Adrenal gland (tissue), 12 donors: ENCODE data around the gene PTPRJ. TPM values are rescaled to one million over a fixed set of nuclear protein-coding genes. Genes with fewer than 3 reads are reported as not detected.

Source experiments
- DNase-seq, 7 donors: peaks; one replicate each; pipeline ENCODE4 v3.0.0-alpha.2; 2019 to 2020
- H3K27ac ChIP-seq, 5 donors: fragments of 200-600 bp; sonication (generic) in 4 of 5; 1 replicate in 3 of 5; 2 replicates in 2 of 5; pipeline versions ENCODE4 v1.5.1 to v1.8.0; 2016 to 2020; ENCODE audit warnings: mild to moderate bottlenecking in 1 of 5
- H3K27me3 ChIP-seq: fragments of 200-600 bp; 2 replicates; pipeline ENCODE4 v1.8.0; 2021
- H3K36me3 ChIP-seq, 2 donors: fragments of 200-600 bp; replicated peaks in 1 of 2; 1 replicate in 1 of 2; 2 replicates in 1 of 2; pipeline versions ENCODE4 v1.5.1 to v1.8.0; 2018 to 2022
- H3K4me1 ChIP-seq, 2 donors: fragments of 200-600 bp; replicated peaks in 1 of 2; 1 replicate in 1 of 2; 2 replicates in 1 of 2; pipeline versions ENCODE4 v1.5.1 to v1.8.0; 2018 to 2021
- H3K4me3 ChIP-seq, 4 donors: fragments of 200-600 bp; sonication (generic) in 3 of 4; one replicate each; pipeline ENCODE4 v1.5.1; 2016 to 2018
- H3K9me3 ChIP-seq, 3 donors: fragments of 200-600 bp; sonication (generic) in 1 of 3; replicated peaks in 1 of 3; 1 replicate in 2 of 3; 2 replicates in 1 of 3; pipeline versions ENCODE4 v1.5.1 to v1.8.0; 2016 to 2021
- CTCF ChIP-seq, 6 experiments: fragments of 450-650 bp in 4 of 6; fragments of 200-600 bp in 2 of 6; sonication (generic) in 1 of 6; IDR thresholded peaks; 1 replicate in 5 of 6; 2 replicates in 1 of 6; pipeline versions ENCODE4 v1.5.1 to v1.8.0; 2016 to 2021; ENCODE audit warnings: antibody characterized with exemption in 6 of 6, mild to moderate bottlenecking in 2 of 6, moderate library complexity in 1 of 6
- POLR2A ChIP-seq, 2 donors: fragments of 450-650 bp; IDR thresholded peaks; one replicate each; pipeline ENCODE4 v1.6.1; 2017; ENCODE audit warnings: antibody characterized with exemption in 2 of 2, mild to moderate bottlenecking in 2 of 2, moderate library complexity in 1 of 2
- WGBS, 4 donors: extraction: QIAGEN DNeasy Blood & Tissue Kit in 2 of 4; methylation state at CpG; one replicate each; pipeline versions ENCODE4 v1.1.5 to v1.1.7; 2013 to 2017; 5-methylcytosine and 5-hydroxymethylcytosine counted together
- intact Hi-C, 2 donors: fragments of 100-400 bp; cut with DNase I; formaldehyde crosslinking; loops; one replicate each; pipeline versions ENCODE4 v1.14.1 to v1.15.0; 2022 to 2023
- polyA plus RNA-seq, 3 donors: library from polyadenylated mRNA; stranded (reverse); fragments of 200-250 nt in 2 of 3; fragments of 350-450 nt in 1 of 3; fragmentation: Illumina TruSeq in 1 of 3; extraction: RNeasy Lipid Tissue Mini Kit (QIAGEN cat#74804) in 1 of 3; gene quantifications; one replicate each; pipeline ENCODE4 v1.2.3, GENCODE V29; 2013 to 2014
- total RNA-seq, 9 donors: library from RNA; depleted of rRNA in 4 of 9; stranded (reverse); fragments of >200 nt in 4 of 9; fragments of 120-200 nt in 1 of 9; fragmentation: NEBNext Ultra II Directional in 1 of 9; extraction: Animal tissue kit (Norgen Biotek cat#: 25700) in 1 of 9; gene quantifications; one replicate each; pipeline versions ENCODE4 v1.1.0 to v1.2.4, GENCODE V29; 2013 to 2023
- donor health status: healthy with polysubstance abuse.
- donor health status: Bipolar disorder and iron deficiency.
- donor health status: DM: yes; HTN: yes; CAD: no.
- donor health status: DM: no; HTN: no; CAD: no.
- donor health status: DM: no; HTN: no; CAD: no.
- donor health status: DM: yes; HTN: yes; CAD: no.

PTPRJ gene
- total and polyA plus RNA-seq, 12 donors: 1.4 to 16.9 (median 10.2) TPM

DNA sequence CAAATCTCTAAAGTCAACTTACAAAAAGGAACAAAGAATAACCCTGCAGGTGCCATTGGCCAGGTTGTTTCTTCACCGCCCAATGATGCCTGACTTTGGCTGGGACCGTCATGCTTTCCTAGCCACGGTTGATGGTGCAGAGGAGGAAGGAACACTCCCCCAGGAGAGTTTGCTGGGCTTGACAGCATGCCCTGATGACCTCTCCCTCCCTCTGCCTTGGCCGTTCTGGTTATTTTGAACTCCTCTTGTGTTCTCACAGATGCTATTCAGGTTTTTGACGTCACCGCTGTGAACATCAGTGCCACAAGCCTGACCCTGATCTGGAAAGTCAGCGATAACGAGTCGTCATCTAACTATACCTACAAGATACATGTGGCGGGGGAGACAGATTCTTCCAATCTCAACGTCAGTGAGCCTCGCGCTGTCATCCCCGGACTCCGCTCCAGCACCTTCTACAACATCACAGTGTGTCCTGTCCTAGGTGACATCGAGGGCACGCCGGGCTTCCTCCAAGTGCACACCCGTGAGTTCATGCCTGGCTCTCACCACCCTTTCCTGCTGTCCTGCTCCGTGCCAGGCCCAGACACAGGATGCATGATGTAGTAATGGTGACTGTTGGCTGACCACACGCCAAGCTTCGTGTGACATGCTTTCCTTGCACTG lies 147.3 kb downstream of the PTPRJ start:
- DNase-seq: no peak
- Histone ChIP-seq H3K27ac (no peak overlapping the region), H3K27me3 (no peaks in the 10 kb centered on the region), H3K4me3 (no peak overlapping the region), H3K36me3 (peaks cover 0 to 12% of the 10 kb centered on the region in 2 donors), H3K9me3 (no peaks in the 10 kb centered on the region), H3K4me1 (no peaks in the 10 kb centered on the region)
- TF ChIP-seq CTCF (IDR thresholded peaks at IDR 0.05) (no peak), POLR2A (IDR thresholded peaks at IDR 0.05) (no peak)
- WGBS, 4 donors: 88 to 94% (median 91%) methylated on average over 21 to 22 of the region's 22 CpGs
- intact Hi-C loops: no loop called here

- Histone ChIP-seq H3K27me3 (no peaks in the 10 kb centered on the region), H3K27ac (no peak overlapping the region), H3K4me1 (no peaks in the 10 kb centered on the region), H3K4me3 (no peak overlapping the region), H3K9me3 (no peaks in the 10 kb centered on the region), H3K36me3 (peaks cover 0 to 12% of the 10 kb centered on the region in 2 donors)
- TF ChIP-seq CTCF (IDR thresholded peaks at IDR 0.05): no peak
- TF ChIP-seq POLR2A (IDR thresholded peaks at IDR 0.05): no peak
- intact Hi-C loops: no loop called here
- WGBS, 4 donors: 83 to 91% (median 85%) methylated on average over 4 to 6 of the region's 6 CpGs
- no peak for DNase-seq
Observed at GRCh38 chr11:48129697-48130395, 149.5 kb downstream of the PTPRJ start.

DNA sequence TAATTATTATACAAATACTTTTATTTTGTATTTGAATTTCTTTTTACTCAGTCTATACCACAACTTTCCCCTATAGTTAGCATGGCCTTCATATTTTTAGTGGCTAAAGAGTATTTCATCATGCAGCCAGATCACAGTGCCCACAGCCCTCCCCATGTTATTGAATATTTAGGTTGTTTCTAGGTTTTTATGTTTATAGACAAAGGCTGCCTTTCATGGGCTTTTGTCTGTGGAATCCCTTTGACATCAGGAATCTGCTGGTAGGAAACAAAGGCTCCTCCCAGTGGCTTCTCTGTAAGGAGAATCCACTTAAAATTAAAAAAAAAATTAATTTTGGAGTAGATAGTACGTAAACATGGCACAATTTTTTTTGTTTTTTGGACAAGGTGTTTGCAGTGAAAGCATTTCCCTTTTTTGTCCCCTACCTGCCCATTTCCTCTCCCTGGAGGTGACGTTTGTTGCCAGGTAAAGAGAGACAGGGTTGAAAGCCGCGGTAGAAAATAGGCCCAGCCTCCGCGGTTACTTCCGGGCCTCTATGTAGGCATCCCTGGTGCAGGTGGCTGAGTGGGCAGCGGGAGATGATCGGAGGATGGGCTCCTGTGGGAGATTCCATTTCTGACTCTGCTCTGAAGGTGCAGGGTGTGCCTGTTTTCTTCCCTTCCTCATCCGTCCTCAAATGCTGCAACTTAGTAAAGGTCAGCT lies 154.0 kb downstream of the PTPRJ start:
- intact Hi-C loops: no loop called here
- no peaks in the 10 kb centered on the region for H3K4me1 ChIP-seq
- 89 to 90% (median 89%) methylated on average over 10 of the region's 10 CpGs for WGBS, 4 donors

More for the DNA sequence above, 154.0 kb downstream of the PTPRJ start:
- Histone ChIP-seq H3K9me3 (no peaks in the 10 kb centered on the region), H3K4me3 (no peak overlapping the region), H3K27ac (no peak overlapping the region), H3K36me3 (peaks cover 0 to 4% of the 10 kb centered on the region in 2 donors), H3K27me3 (no peaks in the 10 kb centered on the region)
- TF ChIP-seq CTCF (IDR thresholded peaks at IDR 0.05): no peak
- no peak for TF ChIP-seq POLR2A (IDR thresholded peaks at IDR 0.05)
- DNase-seq: no peak
